HUDEP-2 (cell line): ENCODE results near the gene COL15A1.

ENCODE experiments used
- DNase-seq, 76 experiments: peaks; one replicate each; lab custom pipeline; 2025; ENCODE audit not compliant: unreplicated experiment in 76 of 76; lab: John Stamatoyannopoulos, UW

The COL15A1 gene

DNA sequence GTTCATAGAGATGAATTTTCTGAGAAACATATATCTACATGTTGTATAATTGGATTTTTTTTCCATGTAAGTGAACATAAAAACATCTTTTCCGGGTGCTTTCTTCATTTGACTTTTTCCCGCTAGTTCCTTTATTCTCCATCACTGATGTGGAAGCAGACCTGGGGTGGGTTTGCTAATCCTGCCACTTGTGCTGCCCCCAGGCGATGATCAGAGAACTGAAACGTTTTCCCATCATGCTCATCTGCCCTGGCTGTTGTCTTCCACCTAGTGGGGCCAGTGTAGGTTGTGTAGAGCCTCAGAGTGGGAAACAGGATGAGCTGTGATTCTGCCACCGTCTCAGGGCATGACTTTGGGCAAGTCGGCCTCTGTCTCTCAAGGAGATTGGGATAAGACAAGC lies 127.0 kb downstream of the COL15A1 start:
- DNase-seq = no peak

GRCh38 chr9:99071313-99072039 lies 127.8 kb downstream of the COL15A1 start:
- no peak for DNase-seq

DNA sequence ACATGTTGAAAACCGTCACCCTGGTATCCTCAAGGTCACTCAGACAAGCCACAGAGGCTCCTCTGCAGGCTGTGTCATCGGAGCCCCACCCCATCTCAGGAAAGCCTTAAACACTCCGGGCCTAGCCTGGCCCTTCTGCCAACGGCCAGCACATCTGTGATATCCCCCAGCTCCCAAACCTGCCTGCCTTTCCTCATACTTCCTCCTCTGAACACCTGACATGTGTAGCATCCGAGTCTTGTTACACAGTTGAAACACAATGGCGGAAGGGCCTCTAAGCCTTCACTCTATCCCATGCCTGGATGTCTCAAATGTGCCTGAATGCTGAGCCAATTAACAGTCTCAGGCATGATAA lies 128.3 kb downstream of the COL15A1 start:
- DNase-seq = peak in 47 of 76 experiments; percentile 6 to 62 (median 34)

DNA sequence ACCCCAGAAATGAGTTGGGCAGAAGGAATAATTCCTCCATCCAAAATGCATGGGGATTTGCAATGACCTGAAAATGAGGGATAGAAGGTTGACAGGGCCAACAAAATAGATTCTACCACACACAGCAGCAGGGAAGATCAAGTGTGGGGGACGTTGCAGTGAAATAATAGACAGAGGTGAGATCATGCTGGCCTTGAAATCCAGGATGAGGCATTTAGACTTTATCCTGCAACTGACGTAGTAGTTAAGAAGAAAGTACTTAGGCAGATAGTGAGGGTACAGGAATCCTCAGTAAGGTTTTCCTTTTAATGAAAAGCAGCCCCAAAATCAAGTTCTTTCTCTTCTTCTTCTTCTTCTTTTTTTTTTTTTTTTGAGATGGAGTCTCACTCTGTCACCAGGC lies 129.6 kb downstream of the COL15A1 start:
- DNase-seq = no peak

DNA sequence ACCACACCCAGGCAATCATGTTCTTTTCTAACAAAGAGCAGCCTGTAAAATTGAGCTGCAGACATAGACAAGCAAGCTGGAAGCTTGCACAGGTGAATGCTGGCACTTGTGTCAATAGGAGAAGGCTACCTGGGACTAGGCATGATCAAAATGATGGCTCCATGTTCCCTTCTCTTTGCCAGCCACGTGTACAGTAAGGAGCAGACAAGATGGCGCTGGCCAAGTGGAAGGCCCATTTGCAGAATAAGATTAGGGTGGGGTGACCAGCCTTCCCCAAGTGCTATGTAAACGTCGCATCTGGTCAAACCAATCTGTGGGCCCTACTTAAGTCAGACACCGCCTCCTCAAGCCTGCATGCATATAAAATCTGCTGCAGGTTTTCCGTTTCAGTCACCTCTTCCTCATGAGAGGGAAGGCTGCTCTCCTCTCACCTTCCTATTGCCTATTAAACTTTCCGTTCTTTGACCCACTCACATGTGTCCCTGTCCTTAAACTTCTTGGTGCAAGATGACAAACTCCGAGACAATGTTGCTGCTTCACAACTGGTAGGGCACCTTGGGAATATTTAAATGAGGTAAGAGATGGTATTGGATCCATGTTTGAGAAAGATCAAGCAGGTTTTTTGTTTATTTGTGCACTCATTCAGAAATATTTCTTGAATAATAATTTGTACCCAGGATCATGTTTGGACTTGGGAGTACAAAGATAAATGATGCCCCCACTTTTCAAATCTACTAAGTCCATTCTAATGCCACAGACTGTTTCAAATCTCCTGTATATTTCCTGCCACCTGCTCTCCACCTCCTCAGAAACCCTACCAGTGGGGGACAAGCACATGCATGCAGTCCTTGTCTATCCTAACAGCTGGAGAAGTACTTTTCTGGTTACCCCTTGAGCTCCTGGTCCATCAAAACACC lies 130.5 kb downstream of the COL15A1 start:
- no peak for DNase-seq

DNA sequence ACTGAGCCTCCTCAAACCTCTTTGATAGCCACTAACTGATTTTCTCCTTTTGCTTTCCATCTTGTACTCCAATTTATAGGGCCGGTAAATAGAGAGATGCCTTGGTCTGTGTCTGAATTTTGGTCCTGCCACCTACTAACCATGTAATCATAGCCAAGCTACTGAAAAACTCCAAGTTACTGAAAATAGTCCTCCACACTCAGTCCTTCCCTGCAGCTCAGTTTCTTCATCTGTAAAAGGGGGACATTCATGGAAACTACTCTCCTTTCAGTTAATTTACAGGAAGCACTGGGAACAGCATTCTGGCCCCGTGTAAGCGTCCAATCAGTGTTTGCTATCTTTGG lies 131.2 kb downstream of the COL15A1 start:
- DNase-seq = no peak

DNA sequence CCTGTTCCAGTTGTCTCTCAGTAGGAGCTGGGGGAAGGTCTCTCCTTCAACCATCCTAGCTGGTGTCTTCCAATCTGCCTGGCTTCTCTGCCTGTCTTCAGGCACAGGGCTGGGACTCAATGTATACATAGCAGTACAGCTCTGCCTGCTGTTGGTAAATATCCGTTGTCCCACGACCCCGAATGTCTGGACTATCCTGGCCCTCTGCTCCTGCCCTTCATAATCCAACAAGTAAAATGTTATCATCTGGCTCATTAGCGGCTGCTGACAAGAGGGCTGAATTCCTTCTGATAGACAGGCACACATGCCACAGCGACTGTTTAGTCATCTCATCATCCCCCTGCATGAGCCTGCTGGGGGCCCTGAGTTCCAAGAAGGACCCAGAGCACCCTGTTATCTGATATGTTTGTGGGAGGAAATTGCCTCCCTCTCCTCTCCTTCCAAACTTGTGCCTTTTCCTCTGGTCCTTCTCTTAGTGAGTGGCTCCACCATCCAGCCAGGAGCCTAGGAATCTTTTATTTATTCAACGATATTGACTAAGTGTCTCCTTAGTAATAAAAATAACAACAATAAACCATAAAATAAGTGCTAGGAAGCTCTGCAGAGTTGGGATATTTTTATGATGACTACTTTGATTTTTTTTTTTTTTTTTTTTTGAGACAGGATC lies 131.7 kb downstream of the COL15A1 start:
- DNase-seq = peak in 73 of 76 experiments; percentile 10 to 86 (median 54)

DNA sequence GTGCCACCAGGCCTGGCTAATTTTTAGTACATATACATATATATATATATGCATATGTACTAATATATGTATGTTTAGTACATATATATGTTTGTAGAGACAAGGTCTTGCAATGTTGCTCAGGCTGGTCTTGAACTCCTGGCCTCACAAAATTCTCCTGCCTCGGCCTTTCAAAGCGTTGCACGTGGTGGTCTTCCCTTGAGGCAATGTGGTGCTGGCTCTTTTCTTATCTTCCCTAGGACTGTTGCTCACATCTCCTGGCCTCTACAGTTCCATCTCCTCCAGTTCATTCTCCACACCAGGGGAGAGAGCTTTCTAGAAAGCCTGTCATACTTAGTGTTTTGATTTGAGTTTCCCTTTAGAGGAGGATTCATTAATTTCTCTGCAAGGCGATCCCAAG lies 132.3 kb downstream of the COL15A1 start:
- DNase-seq = no peak

DNA sequence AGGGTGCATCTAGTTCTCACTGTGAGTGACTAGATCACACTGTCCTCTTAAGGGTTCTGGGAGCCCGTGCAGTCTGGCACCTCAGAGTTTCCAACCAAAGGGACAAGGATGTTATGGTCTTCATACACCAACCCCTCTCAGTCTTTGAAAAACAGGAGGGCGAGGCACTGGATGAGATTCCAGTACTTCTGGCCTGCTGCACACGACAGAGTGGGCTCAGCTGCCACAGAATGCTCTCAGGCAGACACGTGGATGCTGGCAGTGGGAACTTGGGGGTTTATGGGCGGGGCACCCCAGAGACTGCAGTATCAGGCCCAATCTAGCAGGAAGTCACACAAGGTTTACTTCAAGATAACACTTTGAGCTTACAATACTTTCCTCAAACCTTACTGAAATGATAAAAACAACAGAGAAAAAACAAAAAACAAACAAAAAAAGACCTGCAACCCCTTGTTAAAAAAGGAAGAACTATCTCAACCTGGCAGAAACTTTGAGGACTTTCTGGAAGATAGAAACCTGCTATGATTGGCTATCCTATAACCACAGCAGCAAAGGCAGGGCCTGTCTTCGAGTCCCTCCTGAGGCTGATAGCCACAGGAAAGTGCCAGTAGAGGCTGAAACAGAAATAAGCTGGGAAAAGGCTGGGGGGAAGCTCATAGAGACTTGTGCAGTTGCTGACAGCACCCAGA lies 132.9 kb downstream of the COL15A1 start:
- peak in 69 of 76 experiments; percentile 15 to 82 (median 53) for DNase-seq

GRCh38 chr9:99078717-99079116 lies 135.0 kb downstream of the COL15A1 start:
- no peak for DNase-seq

DNA sequence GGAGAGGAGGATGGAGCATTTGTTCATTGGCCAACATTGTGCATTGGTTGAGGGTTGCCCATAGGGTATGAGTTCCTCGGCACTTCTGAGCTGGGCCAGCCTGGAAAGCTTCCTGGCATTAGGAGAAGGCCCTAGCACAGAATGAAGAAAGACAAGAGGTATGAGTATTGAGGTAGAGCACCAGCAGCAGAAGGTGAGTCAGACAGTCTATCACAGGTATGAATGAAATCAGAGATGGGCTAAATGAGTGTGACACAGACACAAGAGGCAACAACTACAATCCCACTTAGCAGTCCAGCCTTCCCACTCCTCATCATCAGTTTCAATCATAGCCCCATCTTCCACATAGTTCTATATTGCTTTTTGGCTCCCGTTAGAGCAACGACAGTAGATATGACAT lies 135.8 kb downstream of the COL15A1 start:
- no peak for DNase-seq

- DNase-seq = no peak
Measured at GRCh38 chr9:99083051-99083450, 139.3 kb downstream of the COL15A1 start.

- no peak for DNase-seq
Measured at GRCh38 chr9:99085949-99086948, 142.5 kb downstream of the COL15A1 start.

DNA sequence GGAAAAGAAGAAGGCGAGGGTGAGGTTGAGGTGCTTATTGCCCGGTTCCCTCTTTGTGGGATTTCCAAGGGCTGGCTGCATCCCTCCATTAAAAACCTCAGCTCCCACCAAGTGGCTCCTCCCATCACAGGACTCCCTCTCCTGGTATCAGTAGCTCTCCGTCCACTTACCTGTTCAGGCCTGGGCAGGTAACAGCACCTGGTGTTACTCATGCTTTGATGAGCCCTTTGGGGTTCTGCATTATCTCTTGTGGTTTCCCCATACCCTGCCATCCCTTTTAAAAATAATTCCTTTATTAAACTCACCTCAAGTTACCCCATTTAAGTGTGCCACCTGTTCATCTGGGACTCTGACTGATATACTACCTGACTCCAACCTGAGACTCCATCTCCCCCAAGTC lies 143.8 kb downstream of the COL15A1 start:
- no peak for DNase-seq

GRCh38 chr9:99090336-99091130 lies 146.8 kb downstream of the COL15A1 start:
- no peak for DNase-seq

DNA sequence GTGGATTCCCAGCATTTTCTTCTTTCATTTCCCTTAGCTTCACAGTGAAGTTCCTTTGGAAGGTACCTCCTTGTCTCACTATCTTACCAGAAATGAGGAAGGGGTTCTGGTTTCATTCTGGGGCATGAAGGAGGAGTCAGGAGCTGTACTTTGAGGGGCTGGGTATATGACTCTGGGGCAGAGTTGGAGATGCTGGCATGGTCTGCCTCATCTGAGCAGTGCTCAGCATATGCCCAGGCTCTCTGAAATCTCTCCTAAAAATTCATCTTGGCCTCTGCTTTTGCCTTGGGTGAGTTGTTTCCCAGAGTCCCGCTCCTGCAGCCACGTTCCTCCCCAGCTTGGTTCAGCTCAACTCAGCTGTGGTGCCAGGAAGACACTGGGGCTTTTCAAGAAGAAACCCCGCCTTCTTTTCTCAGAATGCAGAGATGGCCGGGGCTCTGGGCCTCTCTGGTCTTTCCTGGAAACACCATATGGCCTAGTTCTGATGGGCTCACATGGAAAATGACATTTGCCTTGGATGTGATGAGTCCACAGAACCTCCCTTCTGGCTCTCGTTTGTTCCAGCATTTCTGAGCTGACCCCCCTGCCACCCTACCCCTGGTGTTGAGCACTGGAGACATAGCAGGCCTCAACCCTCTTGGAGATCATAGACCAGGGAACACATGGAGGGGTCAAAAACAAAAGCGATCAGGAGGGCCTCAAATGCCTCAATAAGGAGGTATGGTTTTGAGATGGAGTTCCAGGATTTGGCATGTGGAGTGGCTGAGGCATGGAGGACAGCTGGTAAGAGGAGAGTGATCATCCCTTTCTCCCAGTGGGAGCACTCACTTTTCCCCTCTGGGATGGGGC lies 149.2 kb downstream of the COL15A1 start:
- peak in 56 of 76 experiments; percentile 4 to 79 (median 36) for DNase-seq

- DNase-seq = peak in 5 of 76 experiments; percentile 3 to 45 (median 25)
Measured at GRCh38 chr9:99093492-99093791, 149.7 kb downstream of the COL15A1 start.

DNA sequence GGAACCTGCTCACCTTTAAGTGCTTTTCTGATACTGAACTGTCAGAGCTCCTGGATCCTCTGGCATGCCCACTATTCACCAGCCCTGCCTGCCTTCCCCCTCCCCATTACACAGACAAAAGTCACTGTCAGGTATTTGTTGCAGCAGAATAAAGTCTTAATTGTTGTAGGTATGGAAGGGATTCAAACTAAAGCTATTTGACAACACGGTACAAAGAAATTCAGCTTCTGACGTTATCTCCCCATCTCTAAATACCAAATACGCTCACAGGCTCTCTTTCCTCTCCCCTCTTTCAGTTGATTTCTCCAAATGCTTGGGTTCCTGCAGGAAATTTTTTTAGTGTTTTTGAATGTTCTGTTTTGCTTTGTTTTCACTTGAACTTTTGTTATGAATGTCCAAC lies 151.9 kb downstream of the COL15A1 start:
- no peak for DNase-seq
